NOMO-1 (cell line): ENCODE measurements around the gene PAPOLA.
"Not testable (repeated sequence)": the region's sequence is repeated elsewhere in the genome, so short reads cannot be mapped to it uniquely, and the experiment has no call there.

ENCODE experiments used
- DNase-seq, 2 experiments: peaks; one replicate each; lab custom pipeline; 2025; ENCODE audit not compliant: unreplicated experiment in 2 of 2; lab: John Stamatoyannopoulos, UW

The PAPOLA gene

GRCh38 chr14:96501217-96501739 lies 904 bp upstream of the PAPOLA start:
- peak in 1 of 2 experiments; percentile 19 for DNase-seq

GRCh38 chr14:96502621-96503305 lies 581 bp downstream of the PAPOLA start:
- DNase-seq = peak; percentile 30 to 74

GRCh38 chr14:96503306-96503679 lies 1.1 kb downstream of the PAPOLA start:
- DNase-seq = no peak

- DNase-seq = not testable (repeated sequence)
Measured at GRCh38 chr14:96504353-96504752, 2.2 kb downstream of the PAPOLA start.

- DNase-seq = no peak
Measured at GRCh38 chr14:96507723-96508122, 5.5 kb downstream of the PAPOLA start.

GRCh38 chr14:96508900-96509299 lies 6.7 kb downstream of the PAPOLA start:
- no peak for DNase-seq

DNA sequence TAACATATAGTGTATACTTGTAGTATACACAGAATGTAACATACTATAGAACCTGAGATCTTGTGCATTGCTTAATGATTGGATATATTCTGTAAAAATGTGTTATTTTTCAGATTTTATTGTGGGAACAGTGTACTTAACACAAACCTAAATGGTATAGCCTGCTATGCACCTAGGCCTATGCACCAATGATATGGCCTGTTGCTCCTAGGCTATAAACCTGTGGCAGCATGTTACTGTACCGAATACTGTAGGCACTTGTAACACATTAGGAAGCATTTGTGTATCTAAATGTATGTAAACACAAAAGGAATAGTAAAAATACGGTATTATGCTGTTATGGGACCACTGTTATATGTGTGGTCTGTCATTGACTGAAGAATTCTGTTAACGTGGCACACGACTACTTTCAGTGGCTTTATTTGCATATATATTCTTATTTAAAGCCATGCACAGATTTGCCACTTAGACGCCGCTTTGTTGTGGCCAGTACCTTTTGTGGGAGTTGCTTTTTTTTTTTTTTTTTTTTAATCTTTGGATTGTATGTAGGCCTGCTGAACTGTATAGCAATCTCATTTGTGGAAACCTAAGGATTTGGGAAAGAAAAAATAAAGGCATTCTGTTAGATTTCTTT lies 7.4 kb downstream of the PAPOLA start:
- DNase-seq = no peak

DNA sequence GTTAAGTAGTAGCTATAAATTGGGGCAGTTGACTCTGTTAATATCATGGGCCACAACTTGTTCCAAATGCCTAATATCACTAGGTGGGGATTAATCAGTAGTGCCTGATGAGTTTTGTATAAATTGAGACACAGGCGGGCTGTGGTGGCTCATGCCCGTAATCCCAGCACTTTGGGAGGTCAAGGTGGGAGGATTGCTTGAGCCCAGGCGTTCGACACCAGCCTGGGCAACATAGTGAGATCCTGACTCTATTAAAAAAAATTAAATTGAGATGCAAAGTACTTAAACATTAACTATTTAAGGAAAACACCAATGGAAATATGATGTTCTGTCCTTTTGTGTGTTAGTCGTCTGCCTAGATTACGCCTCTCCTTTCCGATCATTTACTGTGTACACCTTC lies 9.0 kb downstream of the PAPOLA start:
- no peak for DNase-seq

GRCh38 chr14:96511667-96512066 lies 9.5 kb downstream of the PAPOLA start:
- DNase-seq = no peak

- no peak for DNase-seq
Measured at GRCh38 chr14:96512122-96512521, 9.9 kb downstream of the PAPOLA start.

DNA sequence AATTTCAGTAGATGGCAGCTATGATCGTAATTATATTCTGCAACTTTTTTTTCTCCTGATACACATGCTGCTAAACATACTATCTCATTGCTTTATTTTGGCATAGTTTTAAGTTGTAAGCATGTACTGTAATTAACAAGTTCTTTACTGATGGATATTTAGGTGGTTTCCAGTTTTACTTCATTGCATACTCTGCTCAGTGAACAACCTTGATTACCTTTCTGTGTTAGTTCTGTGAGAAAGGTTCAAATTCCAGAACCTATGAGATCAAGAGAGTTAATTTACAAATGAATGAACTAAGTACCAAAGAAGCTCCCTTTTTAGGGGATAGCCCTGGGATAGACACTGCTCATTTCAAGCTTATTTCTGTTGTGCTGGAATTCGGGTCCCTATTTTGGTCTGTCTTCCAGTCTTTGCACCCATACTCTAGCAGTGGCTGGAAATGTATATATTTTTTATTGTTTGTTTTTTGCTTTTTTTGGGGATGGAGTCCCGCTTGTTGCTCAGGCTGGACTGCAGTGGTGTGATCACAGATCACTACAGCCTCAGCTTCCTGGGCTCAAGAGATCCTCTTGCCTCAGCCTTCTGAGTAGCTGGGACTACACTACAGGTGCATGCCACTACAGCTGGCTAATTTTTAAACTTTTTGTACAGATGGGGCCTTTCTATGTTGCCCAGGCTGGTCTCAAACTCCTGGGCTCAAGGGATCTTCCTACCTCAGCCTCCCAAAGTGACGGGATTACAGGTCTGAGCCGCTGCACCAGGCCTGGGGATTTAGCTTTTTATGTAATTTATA lies 10.6 kb downstream of the PAPOLA start:
- no peak for DNase-seq

DNA sequence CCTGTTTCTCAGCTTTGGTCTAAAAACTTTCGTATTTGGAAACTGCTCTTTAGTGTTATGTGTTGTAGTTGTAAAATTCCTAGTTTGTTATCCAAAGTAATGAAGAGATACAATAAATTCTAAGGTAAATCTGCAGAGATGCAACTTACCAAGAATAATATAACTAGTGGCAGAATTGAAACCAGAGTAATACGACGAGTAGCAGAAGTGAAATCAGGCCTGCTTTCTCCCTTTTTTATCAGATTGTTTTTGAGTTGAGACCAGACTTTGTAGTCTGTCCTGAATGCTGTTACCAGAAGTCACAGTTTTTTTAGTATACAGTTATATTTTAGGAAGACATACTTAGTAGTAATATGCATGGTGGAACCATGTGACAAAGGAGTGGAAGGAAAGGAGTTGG lies 12.5 kb downstream of the PAPOLA start:
- no peak for DNase-seq

DNA sequence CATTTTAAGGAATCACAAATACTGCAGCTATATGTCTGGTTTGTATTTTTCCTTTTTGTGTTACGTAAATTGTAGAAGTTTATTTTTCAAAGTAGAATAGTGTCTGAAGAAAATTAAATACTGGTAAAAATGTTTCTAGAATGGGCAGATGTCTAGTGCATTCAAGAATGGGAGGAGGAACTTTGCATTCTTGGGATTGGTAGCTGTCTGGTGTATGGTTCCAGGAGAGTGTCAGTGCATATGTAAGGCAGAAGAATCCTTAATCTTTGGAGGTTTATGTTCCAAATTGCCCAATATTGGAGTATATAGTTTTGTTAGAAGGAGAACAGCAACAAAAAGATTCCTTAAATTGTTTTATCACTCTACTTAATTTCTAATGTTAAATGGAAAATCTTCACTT lies 13.5 kb downstream of the PAPOLA start:
- no peak for DNase-seq

DNA sequence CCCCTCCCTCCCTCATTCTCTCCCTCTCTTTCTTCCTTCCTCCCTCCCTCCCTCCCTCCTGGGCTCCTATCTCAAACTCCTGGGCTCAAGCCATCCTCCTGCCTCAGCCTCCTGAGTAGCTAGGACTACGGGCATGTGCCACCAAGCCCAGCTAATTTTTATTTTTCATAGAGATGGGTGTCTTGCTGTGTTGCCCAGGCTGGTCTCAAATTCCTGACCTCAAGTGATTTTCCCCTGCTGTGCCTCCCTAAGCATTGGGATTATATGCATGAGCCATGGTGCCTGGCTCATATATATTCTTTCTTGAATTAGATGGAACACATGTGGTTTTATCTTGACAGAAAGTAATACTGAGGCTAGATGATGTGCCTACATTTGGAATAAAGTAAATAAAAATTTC lies 14.2 kb downstream of the PAPOLA start:
- no peak for DNase-seq

- no peak for DNase-seq
Measured at GRCh38 chr14:96519970-96520369, 17.8 kb downstream of the PAPOLA start.

GRCh38 chr14:96525452-96525851 lies 23.3 kb downstream of the PAPOLA start:
- DNase-seq = no peak

DNA sequence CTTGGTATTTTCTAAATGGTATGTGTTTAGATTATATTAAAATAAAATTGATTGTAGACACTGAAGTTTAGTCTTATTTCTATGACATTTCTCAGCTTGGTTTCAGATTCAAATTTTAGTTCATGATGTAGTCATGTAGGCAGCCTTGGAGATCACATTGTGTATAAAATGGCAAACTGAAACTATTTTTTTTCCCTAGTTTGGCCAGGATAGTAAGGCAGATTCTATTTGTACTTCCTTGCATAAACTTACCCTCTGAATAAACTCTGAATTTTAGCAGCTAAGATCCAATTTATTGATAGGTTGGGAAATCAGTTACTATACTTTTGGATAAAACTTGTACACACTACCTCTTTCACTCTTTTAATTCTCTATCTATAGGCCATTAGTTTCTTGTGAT lies 30.4 kb downstream of the PAPOLA start:
- DNase-seq = no peak

DNA sequence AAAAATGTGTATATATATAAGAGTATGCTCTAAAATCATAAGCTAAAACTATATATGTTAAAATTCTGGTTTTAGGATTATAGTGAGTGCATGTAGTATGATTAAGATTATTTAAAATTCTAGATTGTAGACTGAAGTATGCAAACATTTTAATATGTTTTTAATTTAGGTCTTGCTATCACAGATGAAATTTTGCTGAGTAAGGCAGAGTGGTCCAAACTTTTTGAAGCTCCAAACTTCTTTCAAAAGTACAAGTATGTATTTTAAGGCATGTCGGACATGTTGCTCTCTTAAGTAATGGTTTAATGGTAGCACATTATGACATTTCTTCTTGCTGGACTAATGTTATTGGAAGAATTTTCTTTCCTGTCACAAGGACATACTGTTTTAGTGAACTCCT lies 34.6 kb downstream of the PAPOLA start:
- DNase-seq = no peak

GRCh38 chr14:96538097-96538989 lies 36.2 kb downstream of the PAPOLA start:
- no peak for DNase-seq

DNA sequence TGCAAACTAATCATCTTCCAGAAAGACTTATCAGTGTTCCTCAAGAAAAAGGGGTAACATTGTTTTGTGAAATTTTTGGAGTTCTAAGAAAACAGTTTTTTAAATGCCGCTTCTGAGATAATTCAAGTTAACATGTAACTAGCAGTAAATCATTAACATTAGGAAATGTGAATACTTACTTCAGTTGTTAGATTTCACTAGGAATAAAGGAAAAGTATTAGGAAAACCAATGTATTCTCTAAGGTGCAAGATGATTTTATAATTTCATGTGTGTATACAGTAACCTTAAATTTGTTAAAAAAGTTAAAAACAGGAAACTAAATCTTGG lies 36.8 kb downstream of the PAPOLA start:
- DNase-seq = no peak
